Gastroesophageal sphincter (tissue), 3 donors: ENCODE measurements around the gene CDKN1B.
A peak's percentile ranks its signal among the peaks of the same experiment; 100 is the strongest.

Experiments used
- POLR2A ChIP-seq, 2 donors: fragments of 450-650 bp; IDR thresholded peaks; one replicate each; pipeline ENCODE4 v1.6.1; 2017; ENCODE audit warnings: antibody characterized with exemption in 2 of 2, mild to moderate bottlenecking in 2 of 2, moderate library complexity in 1 of 2
- TF ChIP-seq, protein P1 (sequence below), 4 experiments: fragments of 200-600 bp in 2 of 4; fragments of 450-650 bp in 2 of 4; sonication (generic) in 1 of 4; IDR thresholded peaks; one replicate each; pipeline ENCODE4 v1.5.1; 2017 to 2019; ENCODE audit warnings: antibody characterized with exemption in 4 of 4, mild to moderate bottlenecking in 2 of 4, moderate library complexity in 2 of 4

DNA sequence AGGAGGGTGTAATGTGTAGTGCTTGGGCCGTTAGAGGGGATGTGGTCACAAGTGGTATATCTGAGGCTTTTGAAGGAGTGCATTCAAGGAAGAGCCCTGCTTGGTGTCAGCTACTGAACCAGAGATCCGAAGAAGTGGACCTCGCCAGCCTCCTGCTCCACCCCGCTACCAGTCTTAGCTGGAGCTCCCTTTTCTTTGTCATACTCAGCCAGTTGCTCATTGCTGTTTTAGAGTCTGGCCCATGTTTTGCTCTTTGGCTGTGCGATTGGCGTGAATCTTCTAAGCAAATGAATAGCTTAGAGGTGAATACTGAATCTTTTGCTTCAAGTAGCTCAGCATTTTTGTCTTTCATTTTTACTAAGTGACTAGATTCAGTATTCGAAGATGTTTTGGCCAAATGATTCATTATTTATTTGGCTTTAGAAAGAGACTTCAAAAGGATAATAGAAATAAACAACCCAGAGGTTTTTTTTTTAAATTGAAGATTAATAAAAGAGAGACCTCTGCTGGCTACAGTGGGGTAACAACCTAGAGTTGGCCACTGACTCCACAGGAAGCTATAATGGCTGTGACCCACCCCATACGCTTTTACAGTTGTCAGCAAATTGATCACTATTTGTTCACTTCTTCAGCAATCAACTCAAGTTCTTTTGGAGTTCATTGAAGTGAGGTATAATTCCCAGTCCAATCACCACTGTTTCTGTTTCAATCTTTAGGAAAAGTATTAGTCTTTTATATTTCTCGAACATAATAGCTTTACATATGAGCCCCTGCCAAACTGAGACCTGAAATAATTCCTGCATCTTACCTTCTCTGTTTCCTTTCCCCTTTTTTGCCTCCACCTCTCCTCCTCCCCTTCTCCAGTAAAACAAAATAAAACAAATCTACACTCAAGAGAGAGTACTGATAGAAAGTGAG, 19.9 kb downstream of the CDKN1B start:
- TF ChIP-seq, protein P1, sequence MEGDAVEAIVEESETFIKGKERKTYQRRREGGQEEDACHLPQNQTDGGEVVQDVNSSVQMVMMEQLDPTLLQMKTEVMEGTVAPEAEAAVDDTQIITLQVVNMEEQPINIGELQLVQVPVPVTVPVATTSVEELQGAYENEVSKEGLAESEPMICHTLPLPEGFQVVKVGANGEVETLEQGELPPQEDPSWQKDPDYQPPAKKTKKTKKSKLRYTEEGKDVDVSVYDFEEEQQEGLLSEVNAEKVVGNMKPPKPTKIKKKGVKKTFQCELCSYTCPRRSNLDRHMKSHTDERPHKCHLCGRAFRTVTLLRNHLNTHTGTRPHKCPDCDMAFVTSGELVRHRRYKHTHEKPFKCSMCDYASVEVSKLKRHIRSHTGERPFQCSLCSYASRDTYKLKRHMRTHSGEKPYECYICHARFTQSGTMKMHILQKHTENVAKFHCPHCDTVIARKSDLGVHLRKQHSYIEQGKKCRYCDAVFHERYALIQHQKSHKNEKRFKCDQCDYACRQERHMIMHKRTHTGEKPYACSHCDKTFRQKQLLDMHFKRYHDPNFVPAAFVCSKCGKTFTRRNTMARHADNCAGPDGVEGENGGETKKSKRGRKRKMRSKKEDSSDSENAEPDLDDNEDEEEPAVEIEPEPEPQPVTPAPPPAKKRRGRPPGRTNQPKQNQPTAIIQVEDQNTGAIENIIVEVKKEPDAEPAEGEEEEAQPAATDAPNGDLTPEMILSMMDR (IDR thresholded peaks at IDR 0.05): peak; percentile 43 to 74 (median 48)
- no peak for TF ChIP-seq POLR2A (IDR thresholded peaks at IDR 0.05)
